OCI-LY3 (cell line): ENCODE data around the gene PSMA6.

Source experiments
- CTCF ChIP-seq: fragments of 200-600, 300-600 bp; sonication (generic); IDR thresholded peaks from 2 replicates; pipeline ENCODE4 v1.5.1; 2014; ENCODE audit warnings: antibody characterized with exemption, low read length, low read depth
- EZH2phosphoT487 ChIP-seq: fragments of 200-600 bp; shearing (Covaris generic); IDR thresholded peaks from 2 replicates; pipeline ENCODE4 v1.6.1; 2018; ENCODE audit warnings: antibody characterized with exemption, mixed run types, low read depth

- TF ChIP-seq CTCF (no peak), EZH2phosphoT487 (no peak)
Measured at GRCh38 chr14:35247777-35248475, 44.3 kb upstream of the PSMA6 start.
